Measurements from ENCODE around the gene SHH. TPM values are rescaled to one million over a fixed set of nuclear protein-coding genes. Genes with fewer than 3 reads are reported as not detected.

The SHH gene
- total RNA-seq, result not detected
- not detected for polyA plus RNA-seq

- POLR2A ChIA-PET, result interaction anchor here (0.6 kb wide), 1 partner anchor 556 kb away, joined by 4 read pairs; no protein-coding TSS in a partner anchor
- Mint-ChIP-seq H3K9me3 (peaks cover 0 to 1% (median 0%) of the 10 kb centered on the region in 5 donors), H3K27ac (peak within 1 kb of the TSS in 1 of 8 donors; percentile 43), H3K4me3 (peak within 1 kb of the TSS in 5 of 7 donors; percentile 38 to 64 (median 60)), H3K36me3 (no peaks in the 10 kb centered on the region), H3K4me1 (peaks cover 8 to 39% (median 12%) of the 10 kb centered on the region in 3 donors), H3K27me3 (peaks cover 48 to 70% of the 10 kb centered on the region in 2 donors)
- Histone ChIP-seq H3K36me3 (ENCODE audit: insufficient read depth, low read length) (no peaks in the 10 kb centered on the region), H3K9me3 (ENCODE audit: low read length) (no peaks in the 10 kb centered on the region), H3K4me3 (ENCODE audit: low read length) (no peak within 1 kb of the TSS), H3K27ac (ENCODE audit: low read depth, low read length) (no peak within 1 kb of the TSS), H3K4me1 (ENCODE audit: insufficient read depth, low read length) (no peaks in the 10 kb centered on the region), H3K27me3 (ENCODE audit: insufficient read depth, low read length, poor library complexity, severe bottlenecking) (peaks cover 17% of the 10 kb centered on the region)
- no peak for DNase-seq
- CTCF ChIA-PET, result no interaction called here
Measured at GRCh38 chr7:155811895-155812761, at the start of gene SHH. Gene SHH (minus strand): TSS chr7:155812463. CDS start chr7:155812122, 341 bp downstream.

GRCh38 chr7:155861480-155861868, 49.2 kb upstream of the SHH start:
- ChIA-PET CTCF (no interaction called here), POLR2A (no interaction called here)
- Mint-ChIP-seq H3K36me3 (no peaks in the 10 kb centered on the region), H3K4me1 (no peaks in the 10 kb centered on the region), H3K9me3 (no peaks in the 10 kb centered on the region), H3K4me3 (no peak overlapping the region), H3K27ac (no peak overlapping the region), H3K27me3 (peaks cover 4 to 24% of the 10 kb centered on the region in 2 donors)
- H3K4me1 ChIP-seq (ENCODE audit: insufficient read depth, low read length), result no peaks in the 10 kb centered on the region
- no peak for DNase-seq
- no peaks in the 10 kb centered on the region for H3K27me3 ChIP-seq (ENCODE audit: insufficient read depth, low read length, poor library complexity, severe bottlenecking)
- H3K9me3 ChIP-seq (ENCODE audit: low read length), result no peaks in the 10 kb centered on the region
- H3K4me3 ChIP-seq (ENCODE audit: low read length), result no peak overlapping the region
- H3K27ac ChIP-seq (ENCODE audit: low read depth, low read length), result no peak overlapping the region
- H3K36me3 ChIP-seq (ENCODE audit: insufficient read depth, low read length), result no peaks in the 10 kb centered on the region

- Mint-ChIP-seq H3K36me3 (no peaks in the 10 kb centered on the region), H3K9me3 (no peaks in the 10 kb centered on the region), H3K4me3 (no peak overlapping the region), H3K27me3 (peaks cover 2 to 22% of the 10 kb centered on the region in 2 donors), H3K27ac (no peak overlapping the region), H3K4me1 (no peaks in the 10 kb centered on the region)
- no peak for DNase-seq
- no peaks in the 10 kb centered on the region for H3K27me3 ChIP-seq (ENCODE audit: insufficient read depth, low read length, poor library complexity, severe bottlenecking)
- H3K36me3 ChIP-seq (ENCODE audit: insufficient read depth, low read length), result no peaks in the 10 kb centered on the region
- CTCF ChIA-PET, result no interaction called here
- H3K4me3 ChIP-seq (ENCODE audit: low read length), result no peak overlapping the region
- H3K4me1 ChIP-seq (ENCODE audit: insufficient read depth, low read length), result no peaks in the 10 kb centered on the region
- POLR2A ChIA-PET, result no interaction called here
- H3K9me3 ChIP-seq (ENCODE audit: low read length), result no peaks in the 10 kb centered on the region
- no peak overlapping the region for H3K27ac ChIP-seq (ENCODE audit: low read depth, low read length)
Measured at GRCh38 chr7:155860840-155861479, 48.7 kb upstream of the SHH start.

GRCh38 chr7:155860461-155860839, 48.2 kb upstream of the SHH start:
- Mint-ChIP-seq H3K4me3 (no peak overlapping the region), H3K36me3 (no peaks in the 10 kb centered on the region), H3K4me1 (no peaks in the 10 kb centered on the region), H3K9me3 (peaks cover 0 to 2% (median 0%) of the 10 kb centered on the region in 5 donors), H3K27me3 (peaks cover 0 to 17% of the 10 kb centered on the region in 2 donors), H3K27ac (no peak overlapping the region)
- no peaks in the 10 kb centered on the region for H3K27me3 ChIP-seq (ENCODE audit: insufficient read depth, low read length, poor library complexity, severe bottlenecking)
- CTCF ChIA-PET, result no interaction called here
- H3K9me3 ChIP-seq (ENCODE audit: low read length), result no peaks in the 10 kb centered on the region
- no peaks in the 10 kb centered on the region for H3K36me3 ChIP-seq (ENCODE audit: insufficient read depth, low read length)
- H3K4me3 ChIP-seq (ENCODE audit: low read length), result no peak overlapping the region
- H3K4me1 ChIP-seq (ENCODE audit: insufficient read depth, low read length), result no peaks in the 10 kb centered on the region
- H3K27ac ChIP-seq (ENCODE audit: low read depth, low read length), result no peak overlapping the region
- POLR2A ChIA-PET, result no interaction called here
- DNase-seq, result no peak

GRCh38 chr7:155858521-155859061, 46.3 kb upstream of the SHH start:
- H3K4me3 Mint-ChIP-seq, result no peak overlapping the region
- Histone ChIP-seq H3K27me3 (ENCODE audit: insufficient read depth, low read length, poor library complexity, severe bottlenecking) (no peaks in the 10 kb centered on the region), H3K27ac (ENCODE audit: low read depth, low read length) (no peak overlapping the region), H3K4me3 (ENCODE audit: low read length) (no peak overlapping the region), H3K4me1 (ENCODE audit: insufficient read depth, low read length) (no peaks in the 10 kb centered on the region), H3K9me3 (ENCODE audit: low read length) (no peaks in the 10 kb centered on the region), H3K36me3 (ENCODE audit: insufficient read depth, low read length) (no peaks in the 10 kb centered on the region)
- peaks cover 0 to 2% (median 0%) of the 10 kb centered on the region in 5 donors for H3K9me3 Mint-ChIP-seq
- no peak overlapping the region for H3K27ac Mint-ChIP-seq
- ChIA-PET CTCF (no interaction called here), POLR2A (no interaction called here)
- no peak for DNase-seq
- H3K4me1 Mint-ChIP-seq, result no peaks in the 10 kb centered on the region
- no peaks in the 10 kb centered on the region for H3K36me3 Mint-ChIP-seq
- peaks cover 0 to 7% of the 10 kb centered on the region in 2 donors for H3K27me3 Mint-ChIP-seq

- no peaks in the 10 kb centered on the region for H3K4me1 Mint-ChIP-seq
- no peaks in the 10 kb centered on the region for H3K9me3 ChIP-seq (ENCODE audit: low read length)
- no peaks in the 10 kb centered on the region for H3K27me3 ChIP-seq (ENCODE audit: insufficient read depth, low read length, poor library complexity, severe bottlenecking)
- no peak overlapping the region for H3K27ac Mint-ChIP-seq
- peaks cover 0 to 2% (median 0%) of the 10 kb centered on the region in 5 donors for H3K9me3 Mint-ChIP-seq
- no peaks in the 10 kb centered on the region for H3K36me3 Mint-ChIP-seq
- ChIA-PET POLR2A (interaction anchor here (0.5 kb wide), 1 partner anchor 265 kb away, joined by 3 read pairs; no protein-coding TSS in a partner anchor), CTCF (no interaction called here)
- peaks cover 0 to 15% of the 10 kb centered on the region in 2 donors for H3K27me3 Mint-ChIP-seq
- no peaks in the 10 kb centered on the region for H3K36me3 ChIP-seq (ENCODE audit: insufficient read depth, low read length)
- H3K27ac ChIP-seq (ENCODE audit: low read depth, low read length), result no peak overlapping the region
- H3K4me3 ChIP-seq (ENCODE audit: low read length), result no peak overlapping the region
- no peaks in the 10 kb centered on the region for H3K4me1 ChIP-seq (ENCODE audit: insufficient read depth, low read length)
- no peak overlapping the region for H3K4me3 Mint-ChIP-seq
- no peak for DNase-seq
Measured at GRCh38 chr7:155857141-155857540, 44.9 kb upstream of the SHH start.

- no peaks in the 10 kb centered on the region for H3K36me3 ChIP-seq (ENCODE audit: insufficient read depth, low read length)
- H3K4me1 ChIP-seq (ENCODE audit: insufficient read depth, low read length), result no peaks in the 10 kb centered on the region
- no peak for DNase-seq
- no peaks in the 10 kb centered on the region for H3K9me3 ChIP-seq (ENCODE audit: low read length)
- Mint-ChIP-seq H3K4me1 (no peaks in the 10 kb centered on the region), H3K9me3 (peaks cover 0 to 2% (median 0%) of the 10 kb centered on the region in 5 donors), H3K27ac (no peak overlapping the region), H3K36me3 (no peaks in the 10 kb centered on the region), H3K4me3 (no peak overlapping the region), H3K27me3 (peaks cover 0 to 12% of the 10 kb centered on the region in 2 donors)
- no peak overlapping the region for H3K4me3 ChIP-seq (ENCODE audit: low read length)
- ChIA-PET CTCF (no interaction called here), POLR2A (interaction anchor here (0.5 kb wide), 1 partner anchor 264 kb away, joined by 3 read pairs; no protein-coding TSS in a partner anchor)
- H3K27ac ChIP-seq (ENCODE audit: low read depth, low read length), result no peak overlapping the region
- no peaks in the 10 kb centered on the region for H3K27me3 ChIP-seq (ENCODE audit: insufficient read depth, low read length, poor library complexity, severe bottlenecking)
Measured at GRCh38 chr7:155856656-155857055, 44.4 kb upstream of the SHH start.
